GM18868 (cell line): ENCODE results near the gene FAM50B.

Experiments used
- ATAC-seq: cut with Tn5 transposase; IDR thresholded peaks from one replicate; pipeline ENCODE4 v1.9.1; 2021; ENCODE audit warnings: mild to moderate bottlenecking, moderate library complexity; ENCODE audit not compliant: unreplicated experiment

FAM50B gene

DNA sequence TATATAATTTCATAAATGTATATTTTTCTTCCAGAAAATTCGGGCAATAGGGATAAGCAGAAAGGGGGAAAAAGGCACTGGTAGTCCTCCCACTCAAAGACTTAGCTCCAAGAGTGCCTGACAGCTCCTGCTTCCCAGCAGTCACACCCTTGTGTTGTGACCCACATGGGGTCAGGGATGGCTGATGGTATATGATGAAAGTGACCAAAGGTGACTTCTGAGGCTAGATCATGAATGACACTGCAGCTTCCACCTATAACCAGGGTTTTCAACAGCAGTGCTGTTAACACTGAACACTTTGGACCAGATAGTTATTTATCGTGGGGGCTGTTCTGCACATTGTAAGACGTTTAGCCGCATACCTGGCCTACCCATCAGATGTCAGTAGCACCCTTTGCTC, 22.3 kb downstream of the FAM50B start:
- ATAC-seq, result no peak

DNA sequence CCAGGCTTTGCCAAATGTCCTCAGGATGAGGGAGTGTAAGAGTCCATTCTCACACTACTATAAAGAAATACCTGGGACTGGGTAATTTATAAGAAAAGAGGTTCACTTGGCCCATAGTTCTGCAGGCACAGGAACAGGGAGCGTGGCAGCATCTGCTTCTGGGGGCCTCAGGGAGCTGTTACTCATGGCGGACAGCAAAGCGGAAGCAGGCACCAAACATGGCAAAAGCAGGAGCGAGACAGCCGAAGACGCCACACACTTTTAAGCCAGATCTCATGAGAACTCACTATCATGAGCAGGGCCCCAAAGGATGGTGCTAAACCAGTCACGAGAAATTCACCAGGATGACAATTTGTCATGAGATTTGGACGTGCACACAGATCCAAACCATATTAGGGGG, 22.8 kb downstream of the FAM50B start:
- ATAC-seq, result no peak

DNA sequence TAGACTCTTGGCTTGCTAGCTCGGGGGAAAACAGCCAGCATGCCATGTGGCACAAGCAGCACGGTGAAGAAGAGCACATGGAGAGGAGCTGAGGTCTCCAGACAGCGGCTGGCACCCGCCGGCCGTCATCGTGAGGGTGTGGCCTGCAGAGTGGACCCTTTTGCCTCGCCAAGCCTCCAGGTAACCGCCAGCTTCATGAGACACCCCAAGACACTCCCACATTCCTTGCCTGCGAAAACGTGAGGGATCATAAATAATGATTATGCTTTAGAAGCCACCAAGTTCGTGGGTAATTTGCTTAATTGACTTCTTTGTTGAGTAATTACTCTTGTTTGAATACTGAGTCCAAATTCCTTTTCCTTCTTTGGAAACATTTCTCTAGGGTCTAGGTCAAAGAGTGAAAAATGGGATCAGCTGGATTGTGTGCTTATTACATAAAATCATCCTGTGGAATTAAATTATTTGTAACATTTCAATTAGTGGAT, 23.2 kb downstream of the FAM50B start:
- ATAC-seq, result no peak

DNA sequence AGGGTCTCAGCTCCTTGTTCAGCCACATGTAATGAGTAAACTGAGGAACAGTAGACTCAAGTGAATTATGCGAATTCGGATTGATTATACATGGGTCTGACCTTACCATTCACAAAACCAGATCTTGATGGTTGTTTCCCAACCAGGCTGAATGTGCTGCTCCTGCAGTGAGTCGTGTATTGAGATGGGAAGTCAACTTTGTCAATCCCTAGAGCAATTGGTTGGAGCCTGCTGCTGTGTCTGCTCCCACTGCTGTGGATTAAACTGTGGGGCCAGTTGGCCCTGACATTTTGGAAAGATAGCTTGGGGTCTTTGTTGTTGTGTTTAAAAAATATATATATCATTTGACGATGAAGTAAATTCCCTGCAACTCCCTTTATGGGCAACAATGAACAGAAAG, 23.9 kb downstream of the FAM50B start:
- no peak for ATAC-seq

DNA sequence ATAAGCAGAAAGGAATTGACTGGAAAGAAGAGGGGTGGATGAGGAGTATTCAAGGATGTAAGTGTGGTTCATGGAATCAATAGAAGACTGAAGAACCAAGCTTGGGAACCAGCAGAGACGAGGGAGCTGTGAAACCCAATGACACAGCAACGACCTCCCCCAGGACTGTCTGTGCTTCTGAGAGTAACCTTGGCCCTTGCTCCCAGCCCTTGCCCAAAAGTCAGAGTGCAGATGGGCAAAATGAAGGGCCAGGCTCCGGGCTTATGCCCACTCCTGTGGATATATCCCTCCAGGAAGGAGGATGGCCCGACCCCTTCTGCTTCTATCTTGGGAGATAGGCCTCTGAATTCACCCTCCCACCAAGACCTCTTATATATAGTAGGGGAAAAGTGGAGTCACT, 24.9 kb downstream of the FAM50B start:
- no peak for ATAC-seq

DNA sequence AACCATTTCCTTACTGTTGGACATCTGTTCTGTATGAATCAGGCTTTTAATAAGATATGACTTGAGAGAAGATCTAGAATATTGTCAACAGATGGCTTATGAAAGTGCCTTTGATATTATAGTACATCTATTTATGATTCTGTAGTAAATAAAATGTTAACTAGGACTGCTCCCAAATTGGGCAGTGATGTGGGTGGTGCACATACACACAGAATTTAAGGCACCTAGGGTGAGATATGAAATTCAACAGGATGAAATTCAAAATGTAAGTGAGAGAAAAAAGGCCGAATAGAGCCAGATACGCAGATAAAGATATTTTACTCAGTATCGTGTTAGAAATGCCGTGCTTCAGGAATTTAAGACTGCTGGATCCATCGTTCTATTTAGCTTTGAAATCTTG, 26.3 kb downstream of the FAM50B start:
- ATAC-seq, result no peak

DNA sequence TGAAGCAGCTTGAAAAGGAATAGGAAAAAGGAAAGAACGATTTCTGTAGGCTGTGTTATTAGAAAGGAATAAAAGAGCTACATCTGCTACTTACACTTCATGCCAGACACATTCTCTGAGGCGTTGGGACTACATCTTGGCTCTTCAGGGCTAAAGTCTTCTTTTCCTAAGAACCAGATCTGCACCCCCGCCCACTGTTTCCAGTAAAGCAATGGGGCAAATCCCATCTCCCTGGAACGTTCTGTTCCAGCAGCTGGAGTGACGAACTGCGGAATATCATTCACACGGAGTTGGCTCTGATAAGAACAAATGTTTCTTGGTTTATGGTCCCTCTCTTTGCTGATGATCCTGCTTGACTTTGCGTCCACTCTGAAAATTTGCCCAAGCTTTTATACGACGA, 26.9 kb downstream of the FAM50B start:
- ATAC-seq, result no peak

DNA sequence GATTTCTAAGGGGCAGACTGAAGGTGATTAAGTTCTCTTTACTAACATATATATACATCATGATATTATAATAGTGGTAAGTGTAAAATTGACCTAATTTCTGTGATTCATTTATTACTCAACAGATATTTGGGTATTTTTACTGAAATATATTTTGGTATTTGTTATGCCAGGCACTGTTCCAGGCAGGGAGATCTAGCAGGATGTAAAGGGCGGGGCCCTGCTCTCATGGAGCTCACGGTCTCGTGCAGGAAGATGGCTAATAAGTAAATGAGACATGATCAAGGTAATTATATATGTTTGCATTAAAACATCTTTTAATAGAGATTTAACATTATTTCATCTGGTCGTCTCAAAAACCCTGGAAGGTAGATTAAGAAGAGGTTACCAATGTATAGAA, 27.7 kb downstream of the FAM50B start:
- no peak for ATAC-seq

DNA sequence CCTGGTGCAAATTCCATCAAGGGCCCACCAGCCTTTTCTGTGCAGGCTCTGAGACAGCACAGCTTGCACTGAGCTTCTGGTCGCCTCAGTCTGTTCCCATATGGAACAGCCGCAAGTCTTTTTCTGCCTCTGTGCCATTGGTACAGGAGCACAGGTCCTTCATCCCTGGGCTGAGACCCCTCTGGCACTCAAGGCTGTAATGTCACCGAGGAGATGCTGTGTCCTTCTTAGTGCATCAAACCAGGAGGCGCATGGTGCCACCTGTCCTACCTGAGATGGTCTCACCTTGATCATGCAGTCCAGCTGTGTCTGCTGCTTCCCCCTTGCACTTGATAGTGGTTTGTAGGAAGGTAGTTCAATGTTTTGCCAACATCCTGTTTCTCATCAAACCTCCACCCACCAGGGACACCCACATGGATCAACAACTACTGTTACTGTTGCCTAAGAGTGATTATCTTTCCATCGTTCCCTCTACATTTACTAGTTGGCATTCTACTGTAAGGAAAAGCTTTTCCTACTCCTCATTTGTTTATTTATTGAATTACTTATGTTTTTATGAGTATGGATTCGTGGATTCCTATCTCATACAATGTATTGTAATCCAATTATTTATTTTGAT, 29.0 kb downstream of the FAM50B start:
- ATAC-seq, result no peak

DNA sequence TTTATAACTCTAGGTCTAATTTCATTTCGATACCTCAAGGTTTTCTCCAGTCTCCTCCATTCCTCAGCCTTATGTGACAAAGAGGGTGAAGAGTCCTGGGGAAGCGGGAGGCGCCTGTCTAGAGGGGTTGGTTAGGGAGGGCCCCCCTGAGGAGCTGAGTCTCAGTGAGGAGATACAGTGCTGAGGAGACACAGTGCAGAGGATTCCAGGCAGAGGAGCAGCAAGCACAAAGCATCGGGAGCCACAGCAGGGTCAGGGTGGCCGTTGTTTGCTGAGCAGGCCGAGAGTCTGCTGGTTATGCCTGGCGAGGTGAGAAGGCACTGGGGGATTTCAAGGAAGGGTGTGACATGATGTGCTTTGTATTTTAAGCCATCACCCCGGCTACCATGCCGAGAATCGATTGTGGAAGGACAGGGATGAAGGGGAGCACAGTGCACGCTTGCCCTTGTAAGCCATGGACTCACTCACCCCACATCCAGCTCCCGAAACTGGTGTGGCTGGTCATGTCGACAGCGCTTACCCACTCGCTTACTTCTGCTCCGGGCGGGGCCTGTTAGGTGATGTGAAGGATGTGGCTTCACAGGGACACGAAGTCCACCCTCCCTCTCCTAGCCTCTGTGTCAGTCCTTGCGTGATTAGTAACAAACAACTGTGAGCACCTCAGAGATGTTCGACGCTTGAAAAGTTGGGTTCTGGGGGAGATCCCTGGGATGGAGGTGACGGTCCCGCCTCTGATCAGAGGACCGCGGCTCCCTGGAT, 30.2 kb downstream of the FAM50B start:
- ATAC-seq, result no peak

DNA sequence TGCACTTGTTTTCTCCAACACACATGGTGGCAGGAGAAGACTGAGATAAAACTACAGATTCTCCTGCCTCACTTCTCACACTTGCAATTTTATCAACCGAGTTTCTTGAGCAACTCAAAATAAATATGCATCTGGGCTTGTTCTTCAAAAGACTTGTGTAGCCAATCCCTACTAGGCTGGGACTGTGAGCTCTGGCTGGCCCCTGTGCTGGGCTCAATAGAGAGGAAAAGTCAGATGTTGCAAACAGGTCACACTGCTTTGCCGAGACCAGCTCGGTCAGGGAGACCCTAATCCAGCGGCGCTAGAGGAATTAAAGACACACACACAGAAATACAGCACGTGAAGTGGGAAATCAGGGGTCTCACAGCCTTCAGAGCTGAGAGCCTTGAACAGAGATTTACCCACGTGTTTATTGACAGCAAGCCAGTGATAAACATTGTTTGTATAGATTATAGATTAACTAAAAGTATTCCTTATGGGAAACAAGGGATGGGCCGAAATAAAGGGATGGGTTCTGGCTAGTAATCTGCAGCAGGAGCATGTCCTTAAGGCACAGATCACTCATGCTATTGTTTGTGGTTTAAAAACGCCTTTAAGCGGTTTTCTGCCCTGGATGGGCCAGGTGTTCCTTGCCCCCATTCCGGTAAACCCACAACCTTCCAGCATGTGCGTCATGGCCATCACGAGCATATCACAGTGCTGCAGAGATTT, 32.7 kb downstream of the FAM50B start:
- ATAC-seq, result no peak

DNA sequence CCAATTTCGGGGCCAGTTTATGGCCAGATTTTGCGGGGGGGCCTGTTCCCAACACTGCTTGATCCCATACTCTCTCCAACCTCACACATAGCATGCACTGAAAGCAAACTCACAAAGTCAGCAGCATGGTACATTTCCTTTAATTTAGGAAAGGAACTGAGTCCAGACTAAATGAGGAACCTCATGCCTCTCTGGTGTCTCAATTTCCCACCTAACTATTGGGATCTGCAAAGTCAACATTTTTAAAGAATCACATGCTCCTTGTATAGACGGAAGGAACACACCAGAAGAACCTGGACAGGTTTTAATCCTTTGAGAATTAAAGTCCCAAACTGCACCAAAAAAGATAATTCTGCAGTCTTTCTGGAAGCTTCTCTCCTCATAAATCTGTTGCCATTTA, 33.3 kb downstream of the FAM50B start:
- no peak for ATAC-seq

DNA sequence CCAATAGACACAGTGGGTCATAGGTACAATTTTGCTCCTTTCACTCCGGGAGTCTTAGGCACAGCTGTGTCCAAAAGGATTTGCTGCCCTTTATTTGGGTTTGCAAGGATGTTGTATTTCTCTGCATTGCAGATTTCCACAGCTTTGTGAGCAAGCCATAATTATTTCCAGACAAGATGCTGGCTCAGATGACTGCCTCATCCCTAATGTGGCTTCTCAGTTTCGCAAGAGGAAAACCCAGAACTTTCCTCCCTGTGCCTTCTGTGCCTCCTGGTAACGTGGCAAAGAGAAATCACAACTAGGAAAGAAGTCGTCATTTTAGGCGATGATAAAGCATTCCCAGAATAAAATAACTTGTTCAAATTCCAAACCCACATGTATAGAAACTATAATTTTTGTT, 33.7 kb downstream of the FAM50B start:
- no peak for ATAC-seq

DNA sequence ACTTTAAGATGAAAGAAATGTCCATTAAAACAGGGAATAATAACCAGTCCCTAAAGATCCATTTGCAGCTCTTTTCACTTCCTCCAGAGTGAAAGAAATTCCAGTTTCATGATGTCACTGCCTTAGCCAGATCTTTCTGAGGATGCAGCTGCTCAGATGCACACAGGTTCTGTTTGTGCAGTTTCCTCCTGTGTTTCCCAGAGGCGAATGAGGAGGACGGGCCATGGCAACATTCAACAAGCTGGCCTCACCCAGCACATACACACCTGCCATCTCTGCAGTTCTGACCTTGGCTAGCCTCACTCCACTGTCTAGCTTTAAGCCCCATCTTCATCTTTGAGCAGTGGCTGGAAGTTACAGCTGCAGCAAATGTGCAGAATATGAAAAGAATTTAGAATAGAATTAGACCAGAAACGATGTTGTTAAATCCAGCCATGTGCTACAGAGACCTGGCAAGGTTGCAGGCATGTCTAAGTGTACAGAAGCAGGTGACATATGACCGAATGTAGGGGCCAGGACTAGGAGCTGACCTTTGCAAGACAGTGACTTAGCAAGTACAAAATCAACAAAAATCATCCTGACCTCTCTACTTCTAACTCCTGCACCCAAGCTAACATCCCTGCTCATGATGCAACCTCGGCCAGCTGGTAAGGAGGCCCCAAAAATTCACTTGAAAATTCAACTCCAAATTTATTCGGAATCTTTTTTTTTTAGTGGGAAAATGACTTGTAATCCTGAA, 35.0 kb downstream of the FAM50B start:
- no peak for ATAC-seq

DNA sequence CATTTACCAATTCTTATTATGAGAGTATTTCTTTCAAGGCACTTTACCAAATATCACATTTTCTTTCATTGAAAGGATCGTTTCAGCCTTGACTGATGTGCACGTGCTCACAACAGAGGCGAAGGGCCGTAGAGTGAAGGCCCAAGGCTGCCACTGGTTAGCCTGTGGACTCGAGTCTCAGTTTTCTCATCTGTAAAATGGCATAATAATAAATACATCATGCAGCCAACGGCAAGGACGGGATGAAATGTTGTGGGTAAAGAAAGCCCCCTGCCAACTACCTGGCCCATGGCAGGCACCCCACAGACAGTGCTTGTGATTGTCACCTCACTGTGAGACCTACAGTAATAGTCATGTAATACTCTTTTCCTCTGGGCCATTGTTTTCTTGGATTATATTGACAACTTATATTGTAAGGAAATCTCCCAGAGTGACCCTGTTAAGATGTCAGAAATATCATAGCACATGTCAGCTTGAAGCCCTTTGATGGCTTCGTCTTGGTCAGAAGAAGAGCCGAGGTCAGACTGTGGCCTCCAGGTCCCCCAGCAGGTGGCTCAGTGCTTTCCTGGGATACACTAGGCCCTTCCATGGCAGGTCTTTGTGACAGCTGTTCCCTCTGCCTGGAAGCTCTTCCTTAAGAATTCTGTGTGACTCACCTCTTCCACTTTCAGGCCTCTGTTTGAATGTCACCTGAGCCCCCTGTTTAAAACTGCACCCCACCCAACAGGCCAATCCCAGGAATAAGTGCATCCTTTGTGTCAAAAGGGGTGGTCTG, 36.3 kb downstream of the FAM50B start:
- ATAC-seq, result no peak

DNA sequence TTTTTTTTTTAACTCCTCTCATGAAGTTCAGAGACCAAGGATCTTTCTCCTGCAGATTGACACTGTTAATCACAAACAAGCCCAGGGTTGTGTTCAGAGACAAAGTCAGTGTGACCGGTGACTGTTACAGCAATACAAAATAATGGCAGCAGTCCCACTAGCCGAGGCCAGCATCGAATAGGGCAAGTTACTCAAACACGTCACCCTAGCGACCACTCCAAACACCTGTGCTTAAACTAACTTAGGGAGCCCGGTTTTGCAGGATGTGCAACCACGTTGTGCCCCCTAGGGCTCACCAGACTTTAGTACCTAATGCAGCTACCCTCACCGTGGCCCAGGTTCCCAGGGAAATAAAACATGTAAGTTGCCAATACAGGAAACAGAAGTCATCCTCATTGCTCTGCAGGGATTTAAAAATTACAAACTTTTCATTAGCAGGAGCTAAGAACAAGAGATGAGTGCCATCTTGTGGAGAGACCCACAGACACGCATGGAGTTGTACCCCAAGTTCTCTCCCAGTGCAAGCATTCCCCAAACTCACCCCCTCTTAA, 38.1 kb downstream of the FAM50B start:
- no peak for ATAC-seq

DNA sequence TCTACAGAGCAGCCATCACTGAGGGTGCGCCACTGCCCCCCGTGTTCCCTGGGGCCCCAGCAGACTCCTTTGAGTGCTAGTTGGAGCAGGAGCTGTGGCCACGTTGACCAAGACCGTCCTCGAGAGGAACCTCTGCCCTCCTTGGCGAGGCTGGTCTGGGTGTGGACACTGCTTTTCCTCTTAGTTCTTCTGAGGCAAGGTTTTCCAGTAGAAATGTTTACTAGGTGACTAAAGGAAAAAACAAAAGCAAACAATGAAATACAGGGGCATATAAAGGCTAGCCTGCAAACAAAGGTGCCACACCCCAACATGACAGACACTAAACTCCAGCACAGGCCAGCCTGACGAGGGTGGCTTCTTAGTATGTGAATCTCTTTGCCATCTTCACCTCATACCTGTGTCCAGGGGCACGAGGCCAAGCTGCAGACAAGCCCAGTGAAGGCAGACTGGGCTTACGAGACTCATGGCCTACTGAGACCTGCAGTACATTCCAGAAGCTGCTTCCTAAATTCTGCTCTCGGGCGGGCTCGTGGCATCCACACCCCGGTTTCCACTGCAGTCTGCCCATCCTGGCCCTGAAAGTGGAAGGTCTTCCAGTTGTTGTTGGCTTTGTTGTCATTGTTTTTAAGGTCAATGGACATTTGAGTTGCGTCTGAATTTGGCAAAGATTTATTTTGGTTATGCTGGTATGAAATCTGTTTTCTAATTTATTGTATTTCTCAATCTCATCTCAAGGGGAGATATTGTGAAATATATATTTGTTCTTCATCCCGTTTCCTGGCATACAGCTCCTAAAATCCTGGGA, 39.2 kb downstream of the FAM50B start:
- no peak for ATAC-seq

DNA sequence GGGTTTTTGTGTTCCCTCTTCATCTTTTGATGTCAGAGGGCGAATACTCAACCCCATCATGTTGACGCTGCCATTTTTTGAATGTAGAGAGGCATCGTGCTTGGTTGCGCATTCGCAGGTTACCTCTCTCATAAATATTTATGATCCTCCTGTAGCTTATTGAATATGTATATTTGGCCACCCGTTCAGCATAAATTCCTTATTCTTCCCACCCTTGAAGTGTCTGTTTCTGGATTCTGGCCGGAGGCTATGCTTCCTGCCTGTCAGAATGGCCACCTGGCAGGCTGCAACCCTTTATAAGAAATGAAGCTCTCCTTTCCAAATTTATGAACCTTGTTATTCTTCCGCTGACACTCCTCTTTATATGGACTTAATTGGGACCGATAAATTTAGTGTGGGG, 40.9 kb downstream of the FAM50B start:
- no peak for ATAC-seq

DNA sequence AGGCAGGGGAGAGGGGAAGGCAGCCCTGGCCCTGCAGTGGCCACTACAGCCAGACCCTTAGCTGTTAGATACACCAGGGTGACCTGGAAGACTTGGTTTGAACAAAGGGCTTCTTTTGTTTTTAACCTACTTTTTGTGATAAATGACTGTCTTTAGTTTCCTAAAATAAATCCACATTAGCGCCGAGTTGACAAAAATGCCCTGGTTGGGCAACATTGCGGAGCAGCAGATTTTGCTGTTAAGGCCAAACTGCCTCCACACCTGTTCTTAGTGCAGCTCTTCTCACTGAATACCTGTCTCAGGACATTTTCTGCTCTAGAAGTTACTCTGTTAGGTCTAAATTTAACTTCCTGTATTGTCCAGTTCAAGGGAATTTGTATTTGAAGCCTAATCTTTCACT, 42.7 kb downstream of the FAM50B start:
- no peak for ATAC-seq

DNA sequence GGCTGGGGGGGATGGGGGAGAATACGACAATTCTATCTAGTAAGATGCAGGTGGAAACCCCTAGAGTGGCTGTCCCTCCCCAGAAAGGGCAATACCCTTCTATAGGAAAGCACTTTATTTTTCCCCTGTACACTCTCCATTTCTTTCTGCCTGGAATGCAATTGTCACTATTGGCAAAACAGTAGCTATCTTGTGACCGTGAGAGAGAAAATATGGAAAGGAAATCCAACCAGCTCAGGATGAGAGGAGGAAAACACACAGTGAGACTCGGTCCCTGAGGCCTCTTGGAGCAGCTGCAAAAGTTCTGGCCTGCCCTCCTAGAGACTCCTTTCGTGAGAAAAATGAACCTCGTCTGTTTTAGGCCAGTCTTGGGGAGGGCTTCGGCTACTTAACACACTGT, 43.4 kb downstream of the FAM50B start:
- ATAC-seq, result no peak
